Measurements from ENCODE around the gene CHCHD6. TPM values are rescaled to one million over a fixed set of nuclear protein-coding genes. Genes with fewer than 3 reads are reported as not detected.

The CHCHD6 gene
- polyA plus RNA-seq, 1 donor from 2014 or later = 102 TPM

- Histone ChIP-seq H3K27me3 (ENCODE audit: insufficient read depth, low read depth, low read length) (no peaks in the 10 kb centered on the region), H3F3A (ENCODE audit: insufficient read depth, low read length, poor library complexity, severe bottlenecking) (no peaks in the 10 kb centered on the region), H3K4me3 (ENCODE audit: low read length) (no peak overlapping the region), H3K79me2 (replicated peaks; ENCODE audit: insufficient read depth, low read length) (no peaks in the 10 kb centered on the region), H3K9me2 (ENCODE audit: insufficient read depth, low read length) (no peaks in the 10 kb centered on the region), H3K4me2 (ENCODE audit: low read length) (no peak overlapping the region), H3K36me3 (ENCODE audit: insufficient read depth, low read length) (no peaks in the 10 kb centered on the region), H3K27ac (ENCODE audit: low read length) (no peak overlapping the region), H3K9ac (ENCODE audit: low read length) (no peak overlapping the region), H4K20me1 (ENCODE audit: insufficient read depth) (no peaks in the 10 kb centered on the region), H3K9me3 (ENCODE audit: low read length) (no peaks in the 10 kb centered on the region), H2AFZ (ENCODE audit: low read depth, low read length) (no peak overlapping the region)
- no peak for TF ChIP-seq EZH2 (IDR thresholded peaks at IDR 0.05; ENCODE audit: borderline replicate concordance, insufficient read depth, low read length, poor library complexity, severe bottlenecking)
- no peak for TF ChIP-seq CTCF (IDR thresholded peaks at IDR 0.05; ENCODE audit: poor library complexity, severe bottlenecking)
- no peak for TF ChIP-seq REST (IDR thresholded peaks at IDR 0.05; ENCODE audit: borderline replicate concordance)
- no peak for TF ChIP-seq SMC3 (conservative IDR thresholded peaks at IDR 0.05; ENCODE audit: poor library complexity)
- TF ChIP-seq EP300 (conservative IDR thresholded peaks at IDR 0.05; ENCODE audit: poor library complexity, severe bottlenecking) = no peak
- no peak for TF ChIP-seq TAF1 (IDR thresholded peaks at IDR 0.05; ENCODE audit: low read depth)
- TF ChIP-seq RAD21 (conservative IDR thresholded peaks at IDR 0.05) = no peak
- TF ChIP-seq POLR2AphosphoS5 (IDR thresholded peaks at IDR 0.05) = no peak
- TF ChIP-seq MXI1 (conservative IDR thresholded peaks at IDR 0.05; ENCODE audit: poor library complexity, severe bottlenecking) = no peak
Observed at GRCh38 chr3:126760541-126760940, 56.5 kb downstream of the CHCHD6 start.

- Histone ChIP-seq H3K9me3 (ENCODE audit: low read length) (peaks cover 3% of the 10 kb centered on the region), H2AFZ (ENCODE audit: low read depth, low read length) (no peak overlapping the region), H3K27ac (ENCODE audit: low read length) (no peak overlapping the region), H3K36me3 (ENCODE audit: insufficient read depth, low read length) (no peaks in the 10 kb centered on the region), H4K20me1 (ENCODE audit: insufficient read depth) (no peaks in the 10 kb centered on the region), H3F3A (ENCODE audit: insufficient read depth, low read length, poor library complexity, severe bottlenecking) (no peaks in the 10 kb centered on the region), H3K4me3 (ENCODE audit: low read length) (no peak overlapping the region), H3K9ac (ENCODE audit: low read length) (no peak overlapping the region), H3K79me2 (replicated peaks; ENCODE audit: insufficient read depth, low read length) (no peaks in the 10 kb centered on the region), H3K9me2 (ENCODE audit: insufficient read depth, low read length) (no peaks in the 10 kb centered on the region), H3K4me2 (ENCODE audit: low read length) (no peak overlapping the region), H3K27me3 (ENCODE audit: insufficient read depth, low read depth, low read length) (no peaks in the 10 kb centered on the region)
- TF ChIP-seq SMC3 (conservative IDR thresholded peaks at IDR 0.05; ENCODE audit: poor library complexity) (no peak), CTCF (IDR thresholded peaks at IDR 0.05; ENCODE audit: poor library complexity, severe bottlenecking) (no peak), RAD21 (conservative IDR thresholded peaks at IDR 0.05) (no peak), POLR2AphosphoS5 (IDR thresholded peaks at IDR 0.05) (no peak), EZH2 (IDR thresholded peaks at IDR 0.05; ENCODE audit: borderline replicate concordance, insufficient read depth, low read length, poor library complexity, severe bottlenecking) (no peak), EP300 (conservative IDR thresholded peaks at IDR 0.05; ENCODE audit: poor library complexity, severe bottlenecking) (no peak), REST (IDR thresholded peaks at IDR 0.05; ENCODE audit: borderline replicate concordance) (no peak), TAF1 (IDR thresholded peaks at IDR 0.05; ENCODE audit: low read depth) (no peak), MXI1 (conservative IDR thresholded peaks at IDR 0.05; ENCODE audit: poor library complexity, severe bottlenecking) (no peak)
Observed at GRCh38 chr3:126763035-126763434, 59.0 kb downstream of the CHCHD6 start.

Measured in neural cell (in vitro differentiated cells).